Erythroblast (primary cell): Measurements from ENCODE around the gene TXLNG.

Experiments used
- GATA1 ChIP-seq: IDR thresholded peaks from 2 replicates; pipeline ENCODE4 v1.6.1; 2011; ENCODE audit warnings: low read depth, mild to moderate bottlenecking, control low read depth, low read length, moderate library complexity
- POLR2A ChIP-seq: IDR thresholded peaks from 2 replicates; pipeline ENCODE4 v1.6.1; 2011; ENCODE audit warnings: mild to moderate bottlenecking, low read length

DNA sequence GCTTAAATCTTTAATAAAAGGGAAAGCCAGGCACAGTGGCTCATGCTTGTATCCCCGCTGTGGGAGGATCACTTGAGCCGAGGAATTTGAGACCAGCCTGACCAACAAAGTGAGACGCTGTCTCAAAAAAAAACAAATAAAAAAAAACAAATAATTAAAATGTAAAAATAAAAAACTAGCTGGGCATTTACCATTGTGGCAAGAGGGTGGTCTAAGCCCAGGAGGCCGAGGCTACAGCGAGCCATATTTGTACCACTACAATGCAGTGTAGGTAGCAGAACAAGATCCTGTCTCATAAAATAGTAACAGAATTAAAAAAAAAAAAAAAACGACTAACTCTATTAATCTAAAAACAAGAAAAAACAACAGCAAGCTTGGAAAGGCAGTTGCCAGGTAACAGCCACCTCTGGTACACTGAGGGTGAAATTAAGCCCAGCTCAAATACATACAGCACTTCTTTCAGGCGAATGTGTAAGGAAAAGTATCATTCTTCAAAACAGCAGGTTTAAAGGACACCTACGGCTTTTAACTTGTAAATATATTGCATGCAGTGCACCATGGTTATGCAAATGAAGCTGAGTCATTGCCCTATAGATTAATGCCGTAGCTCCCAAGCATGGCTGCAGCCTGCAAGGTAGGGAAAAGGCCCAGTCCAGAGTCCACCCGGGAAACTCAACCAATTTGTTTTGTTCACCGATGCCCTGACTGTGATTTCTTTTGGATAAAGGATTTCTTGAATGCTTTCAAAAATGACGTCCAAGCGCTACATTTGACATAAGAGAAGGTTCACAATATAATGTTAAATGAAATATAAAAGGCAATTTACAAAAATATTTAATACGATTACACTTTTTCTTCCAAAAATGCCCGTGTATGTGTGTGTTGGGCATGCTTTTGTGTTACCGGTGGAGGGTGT is 14.5 kb upstream of the TXLNG start:
- TF ChIP-seq POLR2A (peak; percentile 87), GATA1 (no peak)
